ENCODE measurements around the gene HOMEZ.
A peak's percentile ranks its signal among the peaks of the same experiment; 100 is the strongest.
"Not testable (repeated sequence)": the region's sequence is repeated elsewhere in the genome, so short reads cannot be mapped to it uniquely, and the experiment has no call there.

HOMEZ gene

DNA sequence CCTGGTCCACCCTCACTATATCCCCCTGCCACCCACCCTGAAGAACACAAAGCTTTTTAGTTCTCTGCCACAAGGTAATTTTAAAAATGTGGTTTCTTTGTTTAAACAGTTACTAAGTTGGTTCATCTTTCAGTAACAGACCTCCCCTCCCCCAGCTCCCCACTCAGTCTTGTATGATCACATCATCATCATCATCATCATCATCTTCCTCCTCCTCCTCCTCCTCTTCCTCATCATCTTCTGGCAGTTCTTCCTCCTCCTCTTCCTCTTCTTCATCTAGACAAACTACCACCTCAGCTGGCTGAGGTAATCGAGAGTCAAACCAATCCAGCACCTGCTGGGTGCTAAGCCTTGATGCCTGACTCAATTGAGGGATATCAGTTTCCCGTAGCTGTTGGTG lies 10.5 kb downstream of the HOMEZ start:
- DNase-seq, result no peak

GRCh38 chr14:23269193-23269592 lies 16.7 kb downstream of the HOMEZ start:
- DNase-seq, result no peak

DNA sequence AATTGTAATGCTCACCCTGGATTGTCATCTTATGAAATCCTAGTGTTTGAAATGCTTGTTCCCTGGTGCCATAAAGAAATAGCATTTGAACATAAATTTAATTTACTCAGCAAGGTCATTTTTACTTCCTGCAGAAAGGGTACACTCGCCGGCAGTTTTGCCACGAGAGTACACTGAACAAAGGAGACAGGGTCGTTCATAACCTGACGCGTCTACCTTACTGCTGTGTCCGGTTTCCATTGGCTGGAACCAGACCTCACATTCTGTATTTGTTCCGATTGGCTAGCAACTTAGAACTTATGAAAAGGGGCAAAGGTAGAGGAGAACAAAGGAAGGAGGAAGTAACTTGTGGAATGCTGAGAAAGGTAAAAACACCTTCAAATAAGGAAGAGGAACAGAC lies 25.1 kb downstream of the HOMEZ start:
- not testable (repeated sequence) for DNase-seq

DNA sequence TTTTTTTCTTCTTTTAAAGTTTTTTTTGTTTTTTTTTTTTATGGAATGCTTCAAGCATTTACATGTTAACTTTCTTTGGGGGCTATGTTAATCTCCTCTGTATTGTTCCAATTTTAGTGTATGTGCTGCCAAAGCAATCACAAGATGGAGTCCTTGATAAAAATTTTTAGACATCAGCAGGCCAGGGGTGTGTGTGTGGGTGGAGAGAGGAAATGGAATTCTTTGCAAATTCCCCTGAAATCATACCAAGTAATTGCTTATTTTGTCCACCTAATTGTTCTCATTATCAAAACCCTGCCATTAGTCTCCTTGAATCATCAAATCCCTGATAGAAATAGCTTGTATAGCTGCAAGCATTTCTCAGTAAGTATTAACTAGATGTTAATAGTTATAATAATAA lies 26.5 kb downstream of the HOMEZ start:
- DNase-seq, result no peak

- no peak for DNase-seq
These were observed 27.7 kb downstream of the HOMEZ start for GRCh38 chr14:23258256-23258655.

- no peak for DNase-seq
These were observed 33.3 kb downstream of the HOMEZ start for GRCh38 chr14:23252420-23253333.

- no peak for DNase-seq
These were observed 33.9 kb downstream of the HOMEZ start for GRCh38 chr14:23252006-23252405.

DNA sequence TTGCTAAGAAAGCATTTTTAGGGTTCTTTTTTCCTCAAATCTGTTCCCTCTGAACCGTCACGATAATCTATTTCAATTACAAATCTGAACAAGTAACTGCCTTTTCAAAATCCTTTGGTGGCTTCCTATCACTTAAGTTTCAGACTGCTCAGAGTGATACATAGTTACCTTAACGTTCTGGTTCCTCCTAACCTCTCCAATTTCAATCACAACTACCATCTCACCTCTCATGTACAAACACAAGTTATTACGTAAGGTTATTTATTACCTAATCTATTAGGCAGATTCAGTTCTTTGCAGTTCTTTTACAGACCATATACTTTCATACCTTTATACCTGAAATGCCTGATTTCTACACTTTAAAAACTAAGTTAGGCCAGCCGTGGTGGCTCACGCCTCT lies 36.1 kb downstream of the HOMEZ start:
- DNase-seq, result no peak

GRCh38 chr14:23248601-23249000 lies 37.3 kb downstream of the HOMEZ start:
- no peak for DNase-seq

- DNase-seq, result no peak
These were observed 40.6 kb downstream of the HOMEZ start for GRCh38 chr14:23245282-23245681.

DNA sequence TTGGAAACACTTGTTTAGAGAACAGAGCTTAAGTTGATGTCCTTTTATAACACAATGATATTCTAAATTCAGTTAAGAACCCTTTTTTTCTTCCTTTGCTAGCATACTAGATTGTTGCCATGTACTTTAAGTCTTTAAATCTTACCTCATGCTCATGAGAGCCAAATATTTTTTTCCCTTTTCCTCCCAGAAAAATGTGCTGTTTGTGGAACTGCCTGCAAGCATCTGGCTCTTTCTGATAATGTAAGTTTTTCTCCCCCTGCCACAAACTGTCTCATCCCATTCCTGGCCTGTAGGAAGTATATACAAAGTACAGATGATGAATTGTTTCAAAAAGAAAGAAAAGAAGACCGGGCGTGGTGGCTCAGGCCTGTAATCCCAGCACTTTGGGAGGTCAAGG lies 42.9 kb downstream of the HOMEZ start:
- no peak for DNase-seq

- DNase-seq, result no peak
These were observed 43.9 kb downstream of the HOMEZ start for GRCh38 chr14:23242076-23242475.

- not testable (repeated sequence) for DNase-seq
These were observed 44.7 kb downstream of the HOMEZ start for GRCh38 chr14:23241061-23241715.

DNA sequence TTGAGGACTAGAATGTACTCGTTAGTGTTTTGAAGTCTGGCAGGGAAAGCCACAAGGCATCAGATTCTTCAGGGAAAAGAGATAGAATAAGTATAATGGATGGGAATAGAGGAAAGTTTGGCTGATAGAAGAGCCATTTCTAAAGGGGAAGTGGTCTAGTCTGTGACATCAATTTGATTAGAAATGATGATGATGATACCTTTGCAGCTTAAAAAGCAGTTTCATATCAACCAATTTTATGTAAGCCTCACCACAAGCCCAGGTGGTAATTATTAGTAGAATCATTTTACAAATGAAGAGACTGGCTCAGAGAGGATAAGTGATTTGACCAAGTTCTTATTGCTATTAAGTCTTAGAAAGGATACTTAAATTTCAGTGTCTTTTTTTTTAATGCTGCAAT lies 45.3 kb downstream of the HOMEZ start:
- no peak for DNase-seq

DNA sequence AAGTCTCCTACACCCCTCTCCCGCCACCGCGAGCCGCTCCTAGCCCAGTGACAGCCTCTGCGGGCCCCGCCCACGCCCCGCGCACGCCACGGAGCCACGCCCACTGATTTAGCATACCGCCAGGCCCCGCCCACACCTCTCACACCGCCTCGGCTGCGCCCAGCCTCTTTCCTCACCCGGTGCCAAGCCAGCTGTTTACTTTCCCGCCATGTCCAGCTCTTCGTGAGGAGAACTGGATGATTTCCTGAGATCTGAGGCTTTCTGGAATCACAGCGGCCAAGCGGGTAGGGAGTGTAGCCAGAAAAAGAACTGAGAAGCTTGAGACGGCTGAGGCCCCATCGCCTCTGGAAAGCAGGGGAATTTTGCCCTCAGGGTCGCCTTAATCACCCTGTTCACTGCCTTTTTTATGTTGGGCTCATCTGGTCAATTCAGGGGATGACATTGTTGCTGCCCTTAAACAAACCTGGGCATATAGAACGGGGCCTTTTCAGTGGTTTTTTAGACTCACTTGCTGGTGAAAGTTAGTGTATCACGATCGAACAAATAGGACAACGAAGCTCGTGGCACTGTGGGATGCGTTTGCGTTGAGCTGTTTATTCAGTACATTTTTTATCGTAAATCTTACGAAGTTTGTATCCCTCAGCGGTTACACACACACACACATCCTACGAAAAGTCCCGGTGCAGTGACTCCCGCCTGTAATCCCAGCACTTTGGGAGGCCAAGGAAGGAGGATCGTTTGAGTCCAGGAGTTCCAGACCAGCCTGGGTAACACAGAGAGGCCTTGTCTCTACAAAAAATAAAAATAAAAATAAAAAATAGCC lies 47.9 kb downstream of the HOMEZ start, which contains the start of gene RNF212B:
RNF212B (plus strand) TSS at position 165 of the 823 bp plus-strand sequence. CDS start 2,410 bp downstream, outside the sequence.
- DNase-seq, result peak; percentile 41 to 95

- DNase-seq, result not testable (repeated sequence)
These were observed 53.6 kb downstream of the HOMEZ start for GRCh38 chr14:23232241-23232808.

GRCh38 chr14:23228812-23229211 lies 57.1 kb downstream of the HOMEZ start:
- DNase-seq, result no peak

- DNase-seq, result no peak
These were observed 58.4 kb downstream of the HOMEZ start for GRCh38 chr14:23227566-23227965.

DNA sequence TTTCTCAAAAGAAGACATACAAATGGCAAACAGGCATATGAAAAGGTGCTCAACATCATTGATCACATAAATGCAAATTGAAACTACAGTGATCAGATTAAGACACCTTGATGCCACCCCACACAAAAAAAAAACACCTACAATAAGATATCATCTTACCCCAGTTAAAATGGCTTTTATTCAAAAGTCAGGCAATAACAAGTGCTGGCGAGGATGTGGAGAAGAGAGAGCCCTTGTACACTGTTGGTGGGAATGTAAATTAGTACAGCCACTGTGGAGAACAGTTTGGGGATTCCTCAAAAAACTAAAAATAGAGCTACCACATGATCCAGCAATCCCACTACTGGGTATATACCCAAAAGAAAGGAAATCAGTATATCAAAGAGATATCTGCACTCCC lies 61.0 kb downstream of the HOMEZ start:
- not testable (repeated sequence) for DNase-seq

Data from NCI-H526 (cell line).